K562 (cell line): ENCODE measurements around the gene C16orf86. TPM values are rescaled to one million over a fixed set of nuclear protein-coding genes. Genes with fewer than 3 reads are reported as not detected.

Experiments used
- ATAC-seq: fragments of 200-7000 bp; cut with Tn5 transposase; 3 replicates; pipeline ENCODE4 v1.9.1; 2020; ENCODE audit warnings: moderate library complexity
- BruUV-seq: library from RNA; stranded (reverse); fragments of 400-500 nt; replicated peaks from 2 replicates; lab custom pipeline; 2021; lab: Mats Ljungman, UMichigan
- CTCF ChIA-PET: fragments of 300-600 bp; formaldehyde crosslinking; extraction: SDS; loops from one replicate; lab custom pipeline; 2021; ENCODE audit warnings: low intra/inter-chr PET ratio; lab: Yijun Ruan, JAX
- POLR2A ChIA-PET: fragments of 300-600, 350-650 bp; sonication (Branson Sonifier 250); formaldehyde crosslinking; extraction: SDS; loops from one replicate; lab custom pipeline; 2021; ENCODE audit warnings: antibody characterized with exemption, inconsistent platforms; lab: Yijun Ruan, JAX
- DNase-seq, 4 experiments: peaks; one replicate each; pipeline versions ENCODE4 v3.0.0 to v3.0.0-alpha.2; 2011 to 2018; ENCODE audit warnings: low spot score in 3 of 4, mixed read lengths in 3 of 4; ENCODE audit errors: extremely low read depth in 1 of 4
- FAIRE-seq: peaks from 2 replicates; lab custom pipeline; 2011; peaks lifted over from hg19 to GRCh38; lab: Jason Lieb, UNC
- H2AFZ ChIP-seq: 2 replicates; pipeline ENCODE4 v1.6.0; 2011; ENCODE audit warnings: low read depth, low read length, control low read depth, inconsistent platforms
- H3K27ac ChIP-seq: fragments of 200-600 bp; 3 replicates; pipeline ENCODE4 v1.8.0; 2011; ENCODE audit warnings: low read depth, mild to moderate bottlenecking, control low read depth, inconsistent platforms, low read length, moderate library complexity, mixed read lengths; ENCODE audit errors: extremely low read depth
- H3K27me3 ChIP-seq, 2 experiments: fragments of 300-600 bp in 1 of 2; 2 replicates in 1 of 2; 3 replicates in 1 of 2; pipeline versions ENCODE4 v1.6.0 to v1.8.0; 2011; ENCODE audit warnings: inconsistent platforms in 2 of 2, low read length in 2 of 2, mild to moderate bottlenecking in 1 of 2, mixed read lengths in 1 of 2, moderate library complexity in 1 of 2; ENCODE audit not compliant: control insufficient read depth in 2 of 2, insufficient read depth in 2 of 2
- H3K36me3 ChIP-seq: fragments of 300-600 bp; 3 replicates; pipeline ENCODE4 v1.8.0; 2011; ENCODE audit warnings: mild to moderate bottlenecking, low read length, inconsistent platforms; ENCODE audit not compliant: control insufficient read depth, insufficient read depth
- H3K4me1 ChIP-seq, 2 experiments: fragments of 200-600 bp in 1 of 2; replicated peaks in 1 of 2; 2 replicates in 1 of 2; 3 replicates in 1 of 2; pipeline versions ENCODE4 v1.5.1 to v1.8.0; 2011; ENCODE audit warnings: inconsistent platforms in 2 of 2, low read length in 2 of 2, mild to moderate bottlenecking in 1 of 2, mixed read lengths in 1 of 2, moderate library complexity in 1 of 2; ENCODE audit not compliant: control insufficient read depth in 2 of 2, insufficient read depth in 2 of 2
- H3K4me2 ChIP-seq: 2 replicates; pipeline ENCODE4 v1.6.1; 2011; ENCODE audit warnings: low read length, control low read depth, inconsistent platforms, mixed read lengths; ENCODE audit not compliant: insufficient read depth
- H3K4me3 ChIP-seq: fragments of 200-600 bp; sonication (generic), shearing (Covaris generic); 2 replicates; pipeline ENCODE4 v1.5.1; 2016; ENCODE audit warnings: control low read depth, inconsistent platforms
- H3K79me2 ChIP-seq: fragments of 200-600 bp; 3 replicates; pipeline ENCODE4 v1.8.0; 2011; ENCODE audit warnings: low read length, inconsistent platforms; ENCODE audit not compliant: control insufficient read depth, insufficient read depth
- H3K9ac ChIP-seq, 2 experiments: 2 replicates each; pipeline versions ENCODE4 v1.6.0 to v1.6.1; 2011; ENCODE audit warnings: low read depth in 2 of 2, low read length in 2 of 2, control low read depth in 1 of 2, inconsistent platforms in 1 of 2, mild to moderate bottlenecking in 1 of 2, mixed read lengths in 1 of 2; ENCODE audit not compliant: insufficient read depth in 1 of 2
- H3K9me1 ChIP-seq: one replicate; pipeline ENCODE4 v1.6.0; 2011; ENCODE audit warnings: inconsistent platforms, mild to moderate bottlenecking, low read length, moderate library complexity; ENCODE audit not compliant: control insufficient read depth, insufficient read depth
- H3K9me3 ChIP-seq: replicated peaks from 2 replicates; pipeline ENCODE4 v1.5.1; 2011; ENCODE audit warnings: low read depth, low read length, inconsistent platforms; ENCODE audit not compliant: control insufficient read depth, insufficient read depth
- H4K20me1 ChIP-seq: replicated peaks from 2 replicates; pipeline ENCODE4 v1.6.1; 2011; ENCODE audit warnings: low read length, inconsistent platforms, mixed read lengths; ENCODE audit not compliant: control insufficient read depth, insufficient read depth
- ATF6 ChIP-seq: sonication (generic); formaldehyde crosslinking; IDR thresholded peaks from 2 replicates; pipeline ENCODE4 v1.4.0; 2020; ENCODE audit warnings: mild to moderate bottlenecking, missing genetic modification reagents
- EP400 ChIP-seq: fragments of 450-650 bp; IDR thresholded peaks from 2 replicates; pipeline ENCODE4 v1.6.1; 2017; ENCODE audit warnings: antibody characterized with exemption, mild to moderate bottlenecking, moderate library complexity
- HSF4 ChIP-seq: fragments of 250-450 bp; sonication (Bioruptor Pico); IDR thresholded peaks from 2 replicates; pipeline ENCODE4 v2.1.2; 2022; ENCODE audit warnings: mild to moderate bottlenecking, moderate library complexity, borderline replicate concordance
- RNF2 ChIP-seq: sonication (generic); IDR thresholded peaks from 2 replicates; pipeline ENCODE4 v1.6.1; 2016
- ZNF263 ChIP-seq: sonication (generic); formaldehyde crosslinking; IDR thresholded peaks from 2 replicates; pipeline ENCODE4 v1.8.0; 2022; ENCODE audit warnings: mild to moderate bottlenecking, missing genetic modification reagents, borderline replicate concordance
- ZNF407 ChIP-seq: fragments of 450-650 bp; IDR thresholded peaks from 2 replicates; pipeline ENCODE4 v1.6.1; 2016; ENCODE audit warnings: low read depth
- WGBS: fragments of 100-300 bp; shearing (Covaris generic); methylation state at CpG from one replicate; pipeline ENCODE4 v1.1.6; 2016; ENCODE audit warnings: low coverage, mixed read lengths; ENCODE audit not compliant: insufficient coverage; ENCODE audit errors: missing lambda C conversion rate; 5-methylcytosine and 5-hydroxymethylcytosine counted together
- in situ Hi-C: fragments of 300-500 bp; cut with MboI; formaldehyde crosslinking; loops from 4 replicates; pipeline ENCODE4 v1.15.0; 2018; ENCODE audit warnings: inconsistent platforms, mixed read lengths
- intact Hi-C: fragments of 100-400 bp; cut with micrococcal nuclease; formaldehyde crosslinking; loops from 2 replicates; pipeline ENCODE4 v1.14.2; 2022
- polyA plus RNA-seq, 8 experiments: library from polyadenylated mRNA; depleted of rRNA in 4 of 8; stranded (reverse) in 5 of 8; unstranded in 3 of 8; fragments of >200 nt; fragmentation: Nextera tagmentation in 2 of 8; fragmentation: Illumina TruSeq in 1 of 8; extraction: Ambion mirVana in 2 of 8; extraction: Trizol in 1 of 8; gene quantifications; 2 replicates each; pipeline versions ENCODE4 v1.2.1 to v1.2.3, GENCODE V29; 2011 to 2014; ENCODE audit warnings: inconsistent platforms in 1 of 8, missing spikeins in 1 of 8
- total RNA-seq, 7 experiments: library from RNA; depleted of rRNA in 6 of 7; stranded (reverse); fragments of >200 nt in 6 of 7; fragmentation: Illumina TruSeq in 2 of 7; extraction: Trizol in 2 of 7; gene quantifications; 2 replicates each; pipeline versions ENCODE4 v1.2.1 to v1.2.3, GENCODE V29; 2011 to 2021; ENCODE audit warnings: low replicate concordance in 1 of 7

The C16orf86 gene
- total and polyA plus RNA-seq, 9 of the 15 experiments (the other 6 are each of a cell fraction or from before 2014, with no cell fraction given), result 0.13 to 1.2 (median 0.27) TPM; not detected in 3

- no TSS peak for BruUV-seq
- ChIA-PET CTCF (no interaction called here), POLR2A (interaction anchor here (0.6 to 1.4 kb wide), 2 partner anchors 100 to 527 kb away, joined by 3 to 4 read pairs; no protein-coding TSS in a partner anchor)
- Histone ChIP-seq H3K9me1 (no peaks in the 10 kb centered on the region), H3K9me3 (no peaks in the 10 kb centered on the region), H4K20me1 (peaks cover 13% of the 10 kb centered on the region; the same call in 1 of the 2 replicates), H3K27ac (no peak overlapping the region; the same call in 2 of the 3 replicates), H2AFZ (peak overlapping the region; percentile 99; the same call in 1 of the 2 replicates), H3K36me3 (peaks cover 19% of the 10 kb centered on the region), H3K4me2 (peak overlapping the region; percentile 99), H3K9ac (peak overlapping the region; percentile 73 to 96), H3K79me2 (peaks cover 14% of the 10 kb centered on the region), H3K27me3 (peaks cover 0 to 8% of the 10 kb centered on the region in 2 experiments; a peak in 2 of 5 replicates), H3K4me1 (peaks cover 4 to 62% of the 10 kb centered on the region in 2 experiments; a peak in 4 of 5 replicates), H3K4me3 (peak overlapping the region; percentile 58)
- ATAC-seq (no peak), FAIRE-seq (peak; percentile 26), DNase-seq (peak in 1 of 4 experiments; percentile 33)
- in situ Hi-C loops, result no loop called here
- 29% methylated on average over 21 of the region's 21 CpGs for WGBS
- intact Hi-C loops, result no loop called here
- TF ChIP-seq RNF2 (no peak), ZNF407 (peak; percentile 71), ATF6 (0 out of 2 replicates have a peak, but pooled peaks have one; percentile 11), EP400 (no peak), HSF4 (CRISPR knock-in tag) (no peak), ZNF263 (CRISPR knock-in tag) (peak; percentile 86)
These were observed 7.6 kb upstream of the C16orf86 start for GRCh38 chr16:67658849-67659674.
